AG20443 (cell line): Measurements from ENCODE around the gene ZP2.
"Not testable (repeated sequence)": the region's sequence is repeated elsewhere in the genome, so short reads cannot be mapped to it uniquely, and the experiment has no call there.

ENCODE experiments used
- DNase-seq: peaks from one replicate; pipeline ENCODE4 v3.0.0; 2012; ENCODE audit warnings: low spot score, mixed read lengths

The ZP2 gene

DNA sequence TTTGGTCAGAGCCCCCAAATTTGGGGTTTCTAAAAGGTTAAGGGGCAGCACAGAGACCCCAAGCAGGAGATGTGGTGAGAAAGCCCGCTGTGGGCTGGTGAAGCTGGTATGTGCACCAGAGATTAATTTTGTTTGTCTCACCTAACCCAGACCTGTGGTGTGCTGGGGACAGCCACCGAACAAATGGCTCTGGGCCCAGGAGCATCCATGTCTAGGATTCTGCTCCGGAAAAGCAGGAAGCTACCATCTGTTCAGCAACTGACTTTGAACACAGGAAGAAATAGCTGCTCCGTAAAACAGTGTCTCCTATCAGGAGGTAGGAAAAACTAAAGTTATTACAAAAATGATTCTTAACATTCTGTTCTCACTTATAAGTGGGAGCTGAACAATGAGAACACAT lies 2.7 kb upstream of the ZP2 start:
- DNase-seq = no peak

DNA sequence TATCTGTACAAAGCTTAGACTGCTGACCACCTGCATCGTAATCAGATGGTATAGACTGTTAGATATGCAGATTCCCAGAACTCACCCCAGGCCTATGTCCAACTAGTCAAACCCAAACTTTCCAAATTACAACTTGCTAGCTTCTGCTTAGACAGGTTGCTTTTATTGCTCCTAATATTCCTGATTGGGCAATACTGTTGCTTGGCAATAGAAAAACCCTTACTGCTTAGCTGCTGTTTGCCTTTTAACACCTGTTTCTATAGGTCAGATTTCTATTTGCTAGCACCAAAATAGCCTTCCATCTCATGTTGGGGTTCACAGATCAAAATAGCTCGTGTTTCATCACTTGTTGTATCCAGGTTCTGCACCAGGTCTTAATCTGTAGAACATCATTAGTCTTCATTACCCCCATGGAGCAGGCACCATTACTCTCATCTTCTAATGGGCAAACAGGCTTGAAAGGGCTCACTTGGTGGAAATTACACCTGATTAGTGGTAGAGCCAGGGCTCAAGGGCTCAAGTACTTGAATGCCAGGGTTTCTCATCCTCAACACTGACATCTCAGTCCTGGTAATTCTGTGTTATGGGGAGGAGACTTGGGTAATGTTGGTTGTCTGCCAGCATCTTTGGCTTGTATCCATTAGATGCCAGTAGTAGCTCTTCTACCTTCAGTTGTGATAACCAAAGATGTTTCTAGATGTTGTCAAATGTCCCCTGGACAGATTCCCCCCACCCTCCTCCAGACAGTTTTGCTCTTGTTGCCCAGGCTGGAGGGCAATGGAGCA lies 2.7 kb downstream of the ZP2 start:
- DNase-seq = no peak

GRCh38 chr16:21206550-21206949 lies 4.8 kb downstream of the ZP2 start:
- DNase-seq = no peak

DNA sequence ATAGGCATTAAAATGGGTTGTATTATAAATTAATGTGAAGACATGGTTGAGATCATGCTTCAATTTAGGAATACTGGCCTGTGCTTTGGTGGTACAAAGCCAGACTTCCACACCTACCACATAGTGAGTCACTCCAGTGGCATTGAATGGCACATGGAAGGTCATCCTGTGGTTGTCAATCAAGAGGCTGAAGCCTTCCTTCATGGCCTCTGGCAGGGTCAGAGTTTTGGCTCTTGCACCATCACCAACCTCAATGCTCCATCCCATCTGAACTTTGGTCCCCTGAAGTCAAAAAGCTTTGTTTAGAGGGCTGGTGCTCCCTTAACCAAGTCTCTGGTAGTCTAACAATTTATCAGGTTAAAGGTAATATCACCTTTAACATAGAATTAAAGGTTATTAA lies 6.1 kb downstream of the ZP2 start:
- no peak for DNase-seq

GRCh38 chr16:21203155-21203797 lies 8.1 kb downstream of the ZP2 start:
- no peak for DNase-seq

GRCh38 chr16:21199607-21200218 lies 11.7 kb downstream of the ZP2 start:
- no peak for DNase-seq

DNA sequence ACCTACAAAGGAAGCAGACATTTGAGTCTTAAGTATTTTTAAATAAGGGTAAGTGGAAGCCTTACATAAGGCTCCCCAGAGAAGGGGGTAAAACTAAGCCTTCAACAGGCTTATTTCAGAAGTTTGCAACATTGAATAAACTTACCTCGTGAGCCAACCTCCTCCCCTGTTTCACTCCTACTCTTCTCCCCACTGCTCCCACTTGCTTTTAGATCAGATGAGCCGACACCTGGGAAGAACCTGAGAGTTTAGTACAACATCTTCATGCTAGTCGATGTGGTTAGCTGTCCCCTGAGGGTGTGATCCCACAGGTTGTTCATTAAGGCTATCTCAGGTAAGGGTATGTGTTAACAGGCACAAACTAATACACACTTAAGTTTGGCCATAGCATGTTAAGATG lies 13.8 kb downstream of the ZP2 start:
- no peak for DNase-seq

- no peak for DNase-seq
Measured at GRCh38 chr16:21197112-21197511, 14.3 kb downstream of the ZP2 start.

DNA sequence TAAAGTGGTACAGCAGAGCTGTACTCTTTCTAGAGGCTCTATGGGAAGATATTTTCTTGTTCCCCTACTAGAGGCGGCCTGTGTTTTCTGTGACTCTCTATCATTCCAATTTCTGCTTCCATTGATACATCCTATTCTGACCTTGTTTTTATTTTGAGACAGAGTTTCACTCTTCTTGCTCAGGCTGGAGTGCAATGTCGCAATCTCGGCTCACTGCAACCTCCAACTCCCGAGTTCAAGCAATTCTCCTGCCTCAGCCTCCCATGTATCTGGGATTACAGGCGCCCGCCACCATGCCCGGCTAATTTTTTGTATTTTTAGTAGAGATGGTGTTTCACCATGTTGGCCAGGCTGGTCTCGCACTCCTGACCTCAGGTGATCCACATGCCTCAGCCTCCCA lies 16.0 kb downstream of the ZP2 start:
- not testable (repeated sequence) for DNase-seq

- peak; percentile 45 for DNase-seq
Measured at GRCh38 chr16:21194771-21195301, 16.5 kb downstream of the ZP2 start.

GRCh38 chr16:21192991-21193390 lies 18.4 kb downstream of the ZP2 start:
- no peak for DNase-seq

DNA sequence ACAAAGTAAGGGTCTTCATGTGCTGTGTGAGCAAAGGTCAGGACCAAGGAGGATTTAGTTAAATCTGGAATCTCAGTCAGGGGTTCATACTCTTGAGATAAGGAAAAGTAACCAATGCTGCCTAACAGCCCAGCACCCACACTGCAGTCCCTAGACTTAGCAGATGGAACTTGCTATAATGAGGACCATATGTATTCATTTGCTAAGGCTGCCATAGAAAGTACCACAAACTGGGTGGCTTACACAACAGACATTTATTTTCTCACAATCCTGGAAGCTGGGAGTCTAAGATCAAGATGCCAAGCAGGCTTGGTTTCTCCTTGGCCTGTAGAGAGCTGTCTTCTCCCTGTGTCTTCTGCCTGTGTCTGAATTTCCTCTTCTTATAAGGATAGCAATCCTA lies 20.8 kb downstream of the ZP2 start:
- DNase-seq = no peak

DNA sequence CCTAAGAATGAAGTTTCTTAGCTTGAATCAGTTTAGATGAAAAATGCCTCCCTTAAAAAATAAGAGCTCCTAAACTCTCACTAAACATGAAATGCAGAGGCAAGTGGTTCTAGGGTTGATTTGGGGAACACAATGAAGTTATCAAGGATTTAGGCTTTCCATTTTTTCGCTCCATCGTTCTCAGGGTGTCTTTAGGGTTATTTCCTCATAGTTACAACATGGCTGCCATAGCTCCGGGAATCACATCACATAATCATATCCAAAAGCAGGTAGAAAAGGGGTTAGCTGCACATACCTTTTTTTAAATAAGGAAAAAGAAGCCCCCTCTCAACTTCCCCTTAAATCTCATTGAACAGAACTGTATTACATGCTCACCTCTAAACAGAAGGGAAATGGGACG lies 21.4 kb downstream of the ZP2 start:
- DNase-seq = no peak

- no peak for DNase-seq
Measured at GRCh38 chr16:21189311-21189710, 22.1 kb downstream of the ZP2 start.

- DNase-seq = no peak
Measured at GRCh38 chr16:21186326-21186691, 25.1 kb downstream of the ZP2 start.

DNA sequence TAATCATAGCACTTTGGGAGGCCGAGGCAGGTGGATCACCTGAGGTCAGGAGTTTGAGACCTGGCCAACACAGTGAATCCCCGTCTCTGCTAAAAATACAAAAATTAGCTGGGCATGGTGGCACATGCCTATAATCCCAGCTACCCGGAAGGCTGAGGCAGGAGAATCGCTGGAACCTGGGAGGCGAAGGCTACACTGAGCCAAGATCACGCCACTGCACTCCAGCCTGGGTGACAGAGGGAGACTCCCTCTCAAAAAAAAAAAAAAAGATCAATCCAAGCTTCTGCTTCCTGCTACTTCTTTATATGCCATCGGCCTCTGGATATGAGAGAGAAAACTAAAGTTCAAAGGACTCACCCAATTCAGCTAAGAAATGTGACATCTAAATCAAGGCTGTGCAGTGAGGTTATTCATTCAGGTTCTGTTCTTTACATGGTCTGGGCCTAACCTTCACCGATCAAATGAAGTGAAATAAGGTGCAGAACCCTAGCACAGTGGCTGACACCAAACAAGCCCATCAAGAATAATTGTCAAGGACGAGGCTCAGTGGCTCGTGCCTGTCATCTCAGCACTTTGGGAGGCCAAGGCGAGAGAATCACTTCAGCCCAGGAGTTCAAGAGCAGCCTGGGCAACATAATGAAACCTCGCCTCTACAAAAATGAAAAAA lies 25.6 kb downstream of the ZP2 start:
- no peak for DNase-seq

- no peak for DNase-seq
Measured at GRCh38 chr16:21184834-21185233, 26.5 kb downstream of the ZP2 start.

GRCh38 chr16:21183995-21184394 lies 27.4 kb downstream of the ZP2 start:
- DNase-seq = no peak

DNA sequence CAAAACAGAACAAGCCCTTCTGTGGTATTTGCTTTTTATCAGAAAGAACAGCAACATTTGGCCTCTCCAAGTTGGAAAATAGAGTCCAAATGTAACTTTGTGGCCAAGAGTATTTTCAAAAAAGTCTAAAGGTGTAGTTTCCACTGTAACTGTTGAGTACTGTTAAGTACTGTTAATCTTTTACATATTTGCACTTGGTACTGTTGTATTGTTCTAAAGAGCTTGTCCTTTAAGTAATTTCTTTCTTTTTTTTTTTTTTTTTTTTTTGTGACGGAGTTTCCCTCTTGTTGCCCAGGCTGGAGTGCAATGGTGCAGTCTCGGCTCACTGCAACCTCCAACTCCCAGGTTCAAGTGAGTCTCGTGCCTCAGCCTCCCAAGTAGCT lies 31.4 kb downstream of the ZP2 start:
- DNase-seq = no peak

- DNase-seq = no peak
Measured at GRCh38 chr16:21179126-21179982, 32.0 kb downstream of the ZP2 start.

DNA sequence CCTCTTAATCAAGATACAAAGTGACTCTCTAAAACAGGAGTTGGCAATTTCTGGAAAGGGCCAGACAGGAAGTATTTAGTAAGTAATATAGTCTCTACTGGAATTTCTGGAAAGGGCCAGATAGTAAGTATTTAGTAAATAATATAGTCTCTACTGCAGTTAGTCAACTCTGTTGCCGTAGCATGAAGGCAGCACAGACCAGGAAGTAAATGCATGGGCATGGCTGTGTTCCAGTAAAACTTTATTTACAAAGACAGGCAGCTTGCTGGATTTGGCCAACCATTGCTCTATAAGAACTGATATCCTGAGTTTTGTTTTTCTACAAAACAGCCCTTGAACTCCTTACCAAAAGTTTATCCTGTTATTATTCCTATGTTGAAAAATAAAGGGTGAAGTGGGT lies 36.0 kb downstream of the ZP2 start:
- no peak for DNase-seq

DNA sequence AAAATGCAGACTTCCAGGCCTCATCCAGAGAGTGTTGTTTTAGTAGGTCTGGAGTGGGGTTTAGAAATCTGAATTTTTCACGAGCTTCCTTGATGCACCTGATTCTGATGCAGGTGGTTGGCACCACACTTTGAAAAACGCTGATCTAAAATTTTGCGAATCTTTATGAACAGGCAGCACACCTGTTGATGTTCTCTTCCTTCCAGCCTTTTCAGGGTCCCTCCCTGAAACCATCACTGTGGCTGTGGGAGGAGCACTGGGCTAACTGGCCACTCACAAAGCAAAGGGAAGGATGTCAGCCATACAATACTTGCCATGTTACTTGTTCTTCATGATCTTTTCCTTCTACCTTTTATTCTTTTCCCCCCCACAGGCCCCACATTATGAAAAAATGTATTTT lies 38.7 kb downstream of the ZP2 start:
- no peak for DNase-seq
